ENCODE measurements around the gene NDUFV1.

DNA sequence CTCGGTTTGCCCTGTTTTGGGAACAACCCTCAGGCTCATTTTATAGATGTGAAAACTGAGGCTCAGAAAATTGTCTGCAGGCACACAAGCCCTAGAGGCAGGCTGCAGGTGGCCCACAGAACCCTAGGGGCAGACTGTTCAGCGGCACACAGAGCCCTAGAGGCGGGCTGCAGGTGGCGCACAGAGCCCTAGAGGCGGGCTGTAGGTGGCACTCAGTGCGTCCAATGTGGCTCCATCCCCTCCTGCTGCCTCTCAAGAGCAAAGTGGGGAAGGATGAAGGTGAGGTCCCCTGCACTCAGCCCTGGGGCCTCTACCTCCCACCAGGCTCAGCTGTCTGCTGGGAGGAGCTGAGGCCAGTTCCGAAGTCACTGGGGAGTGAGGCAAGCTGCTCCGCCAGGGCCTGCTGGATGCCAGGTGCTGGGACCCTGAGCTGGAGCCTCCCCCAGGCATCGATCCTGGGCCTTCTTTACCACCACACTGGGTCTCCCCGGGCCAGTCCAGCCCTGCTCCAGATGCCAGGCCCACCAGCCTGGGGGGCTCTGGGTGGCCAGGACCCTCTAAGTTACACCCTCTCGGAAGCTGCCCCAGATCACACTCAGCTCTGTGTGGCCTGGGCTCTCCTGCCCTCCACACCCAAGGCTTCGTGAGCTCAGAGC is 41.5 kb downstream of the NDUFV1 start:
- TF ChIP-seq PATZ1 (CRISPR knock-in tag; IDR thresholded peaks at IDR 0.05; ENCODE audit: borderline replicate concordance): no peak
- TF ChIP-seq MAX (CRISPR knock-in tag; IDR thresholded peaks at IDR 0.05): no peak
- no peak for TF ChIP-seq CBX8 (IDR thresholded peaks at IDR 0.05; ENCODE audit: borderline replicate concordance, extremely low read depth, low read depth, low read length, poor library complexity, severe bottlenecking)
- TF ChIP-seq, protein P1, sequence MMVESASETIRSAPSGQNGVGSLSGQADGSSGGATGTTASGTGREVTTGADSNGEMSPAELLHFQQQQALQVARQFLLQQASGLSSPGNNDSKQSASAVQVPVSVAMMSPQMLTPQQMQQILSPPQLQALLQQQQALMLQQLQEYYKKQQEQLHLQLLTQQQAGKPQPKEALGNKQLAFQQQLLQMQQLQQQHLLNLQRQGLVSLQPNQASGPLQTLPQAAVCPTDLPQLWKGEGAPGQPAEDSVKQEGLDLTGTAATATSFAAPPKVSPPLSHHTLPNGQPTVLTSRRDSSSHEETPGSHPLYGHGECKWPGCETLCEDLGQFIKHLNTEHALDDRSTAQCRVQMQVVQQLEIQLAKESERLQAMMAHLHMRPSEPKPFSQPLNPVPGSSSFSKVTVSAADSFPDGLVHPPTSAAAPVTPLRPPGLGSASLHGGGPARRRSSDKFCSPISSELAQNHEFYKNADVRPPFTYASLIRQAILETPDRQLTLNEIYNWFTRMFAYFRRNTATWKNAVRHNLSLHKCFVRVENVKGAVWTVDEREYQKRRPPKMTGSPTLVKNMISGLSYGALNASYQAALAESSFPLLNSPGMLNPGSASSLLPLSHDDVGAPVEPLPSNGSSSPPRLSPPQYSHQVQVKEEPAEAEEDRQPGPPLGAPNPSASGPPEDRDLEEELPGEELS (CRISPR knock-in tag; IDR thresholded peaks at IDR 0.05; ENCODE audit: borderline replicate concordance): no peak
- no peak for TF ChIP-seq ZNF165 (CRISPR knock-in tag; IDR thresholded peaks at IDR 0.05; ENCODE audit: borderline replicate concordance)
- no peak for TF ChIP-seq EZH2 (IDR thresholded peaks at IDR 0.05; ENCODE audit: borderline replicate concordance, low read depth, low read length)
- no peak for TF ChIP-seq HINFP (tag; conservative IDR thresholded peaks at IDR 0.05; ENCODE audit: low read depth)
- TF ChIP-seq, protein P2, sequence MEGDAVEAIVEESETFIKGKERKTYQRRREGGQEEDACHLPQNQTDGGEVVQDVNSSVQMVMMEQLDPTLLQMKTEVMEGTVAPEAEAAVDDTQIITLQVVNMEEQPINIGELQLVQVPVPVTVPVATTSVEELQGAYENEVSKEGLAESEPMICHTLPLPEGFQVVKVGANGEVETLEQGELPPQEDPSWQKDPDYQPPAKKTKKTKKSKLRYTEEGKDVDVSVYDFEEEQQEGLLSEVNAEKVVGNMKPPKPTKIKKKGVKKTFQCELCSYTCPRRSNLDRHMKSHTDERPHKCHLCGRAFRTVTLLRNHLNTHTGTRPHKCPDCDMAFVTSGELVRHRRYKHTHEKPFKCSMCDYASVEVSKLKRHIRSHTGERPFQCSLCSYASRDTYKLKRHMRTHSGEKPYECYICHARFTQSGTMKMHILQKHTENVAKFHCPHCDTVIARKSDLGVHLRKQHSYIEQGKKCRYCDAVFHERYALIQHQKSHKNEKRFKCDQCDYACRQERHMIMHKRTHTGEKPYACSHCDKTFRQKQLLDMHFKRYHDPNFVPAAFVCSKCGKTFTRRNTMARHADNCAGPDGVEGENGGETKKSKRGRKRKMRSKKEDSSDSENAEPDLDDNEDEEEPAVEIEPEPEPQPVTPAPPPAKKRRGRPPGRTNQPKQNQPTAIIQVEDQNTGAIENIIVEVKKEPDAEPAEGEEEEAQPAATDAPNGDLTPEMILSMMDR (IDR thresholded peaks at IDR 0.05 in 2 of 3, conservative IDR thresholded peaks at IDR 0.05 in 1 of 3; ENCODE audit: insufficient read depth in 2 of 3, low read depth in 1 of 3, low read length in 3 of 3): peak; percentile 58 to 99 (median 83)
- no peak for TF ChIP-seq BRD9 (IDR thresholded peaks at IDR 0.05; ENCODE audit: low read depth, partially characterized antibody)
- TF ChIP-seq CAMTA2 (CRISPR knock-in tag; conservative IDR thresholded peaks at IDR 0.05): no peak
- TF ChIP-seq POLR2A (conservative IDR thresholded peaks at IDR 0.05): no peak
- no peak for TF ChIP-seq DPF2 (IDR thresholded peaks at IDR 0.05)
- TF ChIP-seq HDGF (IDR thresholded peaks at IDR 0.05): no peak
- TF ChIP-seq JUND (IDR thresholded peaks at IDR 0.05; ENCODE audit: borderline replicate concordance, low read depth, low read length): no peak
- no peak for TF ChIP-seq JUND (tag; IDR thresholded peaks at IDR 0.05; ENCODE audit: borderline replicate concordance, low read depth, low read length)
